CD14-positive monocyte (primary cell): ENCODE data around the gene LOX. TPM values are rescaled to one million over a fixed set of nuclear protein-coding genes. Genes with fewer than 3 reads are reported as not detected.

Experiments
- DNase-seq, 3 donors: peaks; one replicate each; pipeline ENCODE4 v3.0.0-alpha.2; 2011 to 2022
- H2AFZ ChIP-seq: 2 replicates; pipeline ENCODE4 v1.6.0; 2012; ENCODE audit warnings: mild to moderate bottlenecking, low read depth, low read length, inconsistent platforms; ENCODE audit not compliant: insufficient read depth, poor library complexity, severe bottlenecking
- H3K27ac ChIP-seq, 2 donors: 1 replicate in 1 of 2; 2 replicates in 1 of 2; pipeline ENCODE4 v1.5.1; 2012 to 2013; ENCODE audit warnings: low read length in 2 of 2, control low read depth in 1 of 2, inconsistent platforms in 1 of 2, low read depth in 1 of 2, mild to moderate bottlenecking in 1 of 2
- H3K27me3 ChIP-seq, 2 donors: one replicate each; pipeline versions ENCODE4 v1.6.0 to v1.6.1; 2011 to 2013; ENCODE audit warnings: low read length in 2 of 2; ENCODE audit not compliant: control insufficient read depth in 2 of 2, insufficient read depth in 2 of 2
- H3K36me3 ChIP-seq, 2 donors: replicated peaks in 1 of 2; 1 replicate in 1 of 2; 2 replicates in 1 of 2; pipeline versions ENCODE4 v1.5.1 to v1.6.1; 2012 to 2013; ENCODE audit warnings: low read length in 2 of 2, control low read depth in 1 of 2, inconsistent platforms in 1 of 2, mild to moderate bottlenecking in 1 of 2; ENCODE audit not compliant: insufficient read depth in 2 of 2, control insufficient read depth in 1 of 2
- H3K4me1 ChIP-seq, 2 donors: 1 replicate in 1 of 2; 2 replicates in 1 of 2; pipeline versions ENCODE4 v1.5.1 to v1.6.1; 2012 to 2013; ENCODE audit warnings: low read length in 2 of 2, control low read depth in 1 of 2, inconsistent platforms in 1 of 2, mild to moderate bottlenecking in 1 of 2, moderate library complexity in 1 of 2; ENCODE audit not compliant: insufficient read depth in 2 of 2, control insufficient read depth in 1 of 2
- H3K4me2 ChIP-seq: replicated peaks from 2 replicates; pipeline ENCODE3; 2012; ENCODE audit warnings: low read length, moderate library complexity, mild to moderate bottlenecking; ENCODE audit not compliant: poor library complexity, severe bottlenecking; ENCODE audit errors: extremely low read depth
- H3K4me3 ChIP-seq, 3 experiments: fragments of 200-600 bp in 1 of 3; sonication (generic) in 1 of 3; replicated peaks in 1 of 3; 1 replicate in 2 of 3; 2 replicates in 1 of 3; pipeline ENCODE4 v1.5.1; 2011 to 2013; ENCODE audit warnings: low read length in 3 of 3, mild to moderate bottlenecking in 3 of 3, control low read depth in 2 of 3, low read depth in 2 of 3, inconsistent platforms in 1 of 3, moderate library complexity in 1 of 3
- H3K79me2 ChIP-seq: 2 replicates; pipeline ENCODE4 v1.6.0; 2012; ENCODE audit warnings: mild to moderate bottlenecking, control low read depth, inconsistent platforms, low read length, moderate library complexity; ENCODE audit not compliant: insufficient read depth
- H3K9ac ChIP-seq: 2 replicates; pipeline ENCODE4 v1.6.0; 2017; ENCODE audit warnings: low read length, mild to moderate bottlenecking; ENCODE audit not compliant: insufficient read depth, poor library complexity, severe bottlenecking
- H3K9me3 ChIP-seq, 2 donors: replicated peaks in 1 of 2; 1 replicate in 1 of 2; 2 replicates in 1 of 2; pipeline versions ENCODE4 v1.5.1 to v1.6.1; 2012 to 2013; ENCODE audit warnings: low read length in 2 of 2, control low read depth in 1 of 2; ENCODE audit not compliant: control insufficient read depth in 1 of 2, insufficient read depth in 1 of 2
- H4K20me1 ChIP-seq: 2 replicates; pipeline ENCODE4 v1.6.0; 2012; ENCODE audit warnings: mild to moderate bottlenecking, low read length, control low read depth, moderate library complexity; ENCODE audit not compliant: insufficient read depth
- H3K27ac Mint-ChIP-seq, 7 donors: one replicate each; pipeline ENCODE4 v1.8.0; 2020; ENCODE audit warnings: mild to moderate bottlenecking in 7 of 7, mixed read lengths in 7 of 7, moderate library complexity in 6 of 7, inconsistent platforms in 2 of 7
- H3K27me3 Mint-ChIP-seq, 3 donors: one replicate each; pipeline ENCODE4 v1.8.0; 2021 to 2022; ENCODE audit warnings: low read depth in 3 of 3, mild to moderate bottlenecking in 3 of 3, mixed read lengths in 3 of 3, moderate library complexity in 3 of 3, inconsistent platforms in 1 of 3
- H3K36me3 Mint-ChIP-seq, 2 donors: one replicate each; pipeline ENCODE4 v1.8.0; 2020; ENCODE audit warnings: mixed read lengths in 2 of 2, inconsistent platforms in 1 of 2, mild to moderate bottlenecking in 1 of 2
- H3K4me1 Mint-ChIP-seq: one replicate; pipeline ENCODE4 v1.8.0; 2020; ENCODE audit warnings: mild to moderate bottlenecking, mixed read lengths
- H3K4me3 Mint-ChIP-seq, 2 donors: one replicate each; pipeline ENCODE4 v1.8.0; 2020; ENCODE audit warnings: mild to moderate bottlenecking in 2 of 2, mixed read lengths in 2 of 2, moderate library complexity in 1 of 2
- H3K9me3 Mint-ChIP-seq, 7 donors: one replicate each; pipeline ENCODE4 v1.8.0; 2020 to 2022; ENCODE audit warnings: mixed read lengths in 7 of 7, mild to moderate bottlenecking in 6 of 7, moderate library complexity in 6 of 7, inconsistent platforms in 2 of 7
- WGBS: methylation state at CpG from one replicate; pipeline ENCODE4 v1.1.5; 2013; ENCODE audit warnings: missing lambda C conversion rate; ENCODE audit not compliant: insufficient coverage; 5-methylcytosine and 5-hydroxymethylcytosine counted together
- intact Hi-C, 2 donors: fragments of 100-400 bp; cut with micrococcal nuclease; formaldehyde crosslinking; loops; one replicate each; pipeline versions ENCODE4 v1.15.0 to v1.15.1; 2023
- polyA plus RNA-seq, 3 donors: library from polyadenylated mRNA; depleted of rRNA in 1 of 3; unstranded in 2 of 3; stranded (reverse) in 1 of 3; fragments of 300-500 nt in 2 of 3; fragments of >200 nt in 1 of 3; fragmentation: Illumina TruSeq in 2 of 3; gene quantifications; 1 replicate in 2 of 3; 2 replicates in 1 of 3; pipeline ENCODE4 v1.2.3, GENCODE V29; 2012 to 2021
- TF ChIP-seq, protein P1 (sequence below): fragments of 200-600 bp; IDR thresholded peaks from one replicate; pipeline ENCODE4 v1.8.0; 2022; ENCODE audit warnings: antibody characterized with exemption, mild to moderate bottlenecking

LOX gene
- polyA plus RNA-seq, 3 donors: not detected

DNA sequence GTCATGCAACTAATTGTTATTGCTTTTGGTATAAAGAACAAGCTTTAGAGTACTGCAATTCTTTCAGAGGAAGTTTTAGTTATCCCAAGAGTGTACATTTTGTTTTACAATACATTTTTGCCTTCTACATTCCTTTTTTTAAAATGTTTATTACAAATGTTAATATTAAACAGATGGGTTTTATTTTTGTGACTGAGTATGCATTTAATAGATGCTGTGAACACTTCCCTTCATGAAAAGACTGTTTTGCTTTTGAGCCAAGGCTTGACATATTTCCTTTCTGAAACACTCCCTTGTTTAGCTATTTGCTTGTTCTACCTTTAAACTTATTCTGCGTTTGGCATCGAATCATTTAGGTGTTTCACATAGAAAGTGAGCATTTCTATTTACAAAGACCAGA lies 36.4 kb upstream of the LOX start:
- Histone ChIP-seq H3K79me2 (no peaks in the 10 kb centered on the region), H3K4me1 (no peaks in the 10 kb centered on the region), H3K9ac (no peak overlapping the region), H3K36me3 (no peaks in the 10 kb centered on the region), H3K27me3 (no peaks in the 10 kb centered on the region), H3K4me3 (no peak overlapping the region), H3K4me2 (no peak overlapping the region), H2AFZ (no peak overlapping the region), H3K27ac (no peak overlapping the region), H3K9me3 (no peaks in the 10 kb centered on the region), H4K20me1 (no peaks in the 10 kb centered on the region)
- H3K36me3 Mint-ChIP-seq: no peaks in the 10 kb centered on the region
- no CpG with 5 or more reads among the region's 2 CpGs for WGBS
- no peak overlapping the region for H3K27ac Mint-ChIP-seq
- TF ChIP-seq, protein P1, sequence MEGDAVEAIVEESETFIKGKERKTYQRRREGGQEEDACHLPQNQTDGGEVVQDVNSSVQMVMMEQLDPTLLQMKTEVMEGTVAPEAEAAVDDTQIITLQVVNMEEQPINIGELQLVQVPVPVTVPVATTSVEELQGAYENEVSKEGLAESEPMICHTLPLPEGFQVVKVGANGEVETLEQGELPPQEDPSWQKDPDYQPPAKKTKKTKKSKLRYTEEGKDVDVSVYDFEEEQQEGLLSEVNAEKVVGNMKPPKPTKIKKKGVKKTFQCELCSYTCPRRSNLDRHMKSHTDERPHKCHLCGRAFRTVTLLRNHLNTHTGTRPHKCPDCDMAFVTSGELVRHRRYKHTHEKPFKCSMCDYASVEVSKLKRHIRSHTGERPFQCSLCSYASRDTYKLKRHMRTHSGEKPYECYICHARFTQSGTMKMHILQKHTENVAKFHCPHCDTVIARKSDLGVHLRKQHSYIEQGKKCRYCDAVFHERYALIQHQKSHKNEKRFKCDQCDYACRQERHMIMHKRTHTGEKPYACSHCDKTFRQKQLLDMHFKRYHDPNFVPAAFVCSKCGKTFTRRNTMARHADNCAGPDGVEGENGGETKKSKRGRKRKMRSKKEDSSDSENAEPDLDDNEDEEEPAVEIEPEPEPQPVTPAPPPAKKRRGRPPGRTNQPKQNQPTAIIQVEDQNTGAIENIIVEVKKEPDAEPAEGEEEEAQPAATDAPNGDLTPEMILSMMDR: no peak
- no peak overlapping the region for H3K4me3 Mint-ChIP-seq
- H3K27me3 Mint-ChIP-seq: peaks cover 0 to 2% (median 0%) of the 10 kb centered on the region in 3 donors
- no peak for DNase-seq
- intact Hi-C loops: no loop called here
- no peaks in the 10 kb centered on the region for H3K4me1 Mint-ChIP-seq
- peaks cover 0 to 3% (median 0%) of the 10 kb centered on the region in 7 donors for H3K9me3 Mint-ChIP-seq

DNA sequence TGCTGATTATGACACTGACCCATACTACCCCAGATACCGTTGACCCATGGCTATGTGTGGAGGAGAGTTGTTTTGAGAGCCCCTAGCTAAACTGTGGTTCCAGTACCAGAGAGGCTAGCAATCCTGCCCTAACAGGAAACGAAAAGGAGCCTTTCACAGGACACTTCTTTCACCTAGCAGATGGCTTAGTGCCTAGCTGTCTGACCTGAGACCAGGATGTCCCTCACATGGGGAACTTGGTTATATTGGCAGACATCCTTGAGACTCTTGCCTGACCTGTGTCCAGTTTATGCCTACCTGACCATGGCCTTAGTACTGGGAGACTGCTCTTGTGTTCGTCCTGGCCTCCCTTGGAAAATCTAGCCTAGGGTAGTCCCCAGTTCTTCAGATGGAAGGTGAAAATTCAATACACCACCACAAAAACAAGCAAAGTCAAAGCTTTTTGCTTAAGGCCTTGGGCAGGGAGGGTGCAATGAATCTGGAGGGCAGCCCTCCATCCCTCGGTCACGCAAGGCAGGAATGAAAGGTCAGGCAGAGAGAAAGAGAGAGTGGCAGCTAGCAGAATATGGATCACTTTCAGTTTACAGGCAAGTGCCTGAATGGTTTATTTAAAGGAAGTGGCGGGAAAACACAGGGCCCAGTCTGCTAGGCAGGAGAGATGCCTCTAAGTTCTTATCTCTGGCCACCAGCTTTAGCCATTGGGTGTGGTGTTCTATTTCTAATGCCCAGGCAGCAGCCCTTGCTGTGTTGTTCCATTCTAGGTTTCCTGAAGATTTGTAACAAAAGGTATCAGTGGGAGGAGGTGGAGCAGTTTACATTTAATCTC lies 34.9 kb upstream of the LOX start:
- TF ChIP-seq, protein P1: no peak
- Histone ChIP-seq H2AFZ (no peak overlapping the region), H3K4me1 (no peaks in the 10 kb centered on the region), H3K9me3 (no peaks in the 10 kb centered on the region), H3K27me3 (no peaks in the 10 kb centered on the region), H3K36me3 (no peaks in the 10 kb centered on the region), H3K4me2 (no peak overlapping the region), H3K9ac (no peak overlapping the region), H3K79me2 (no peaks in the 10 kb centered on the region), H4K20me1 (no peaks in the 10 kb centered on the region), H3K27ac (no peak overlapping the region), H3K4me3 (no peak overlapping the region)
- no peak for DNase-seq
- peak overlapping the region in 1 of 7 donors; percentile 50 for H3K27ac Mint-ChIP-seq
- no peaks in the 10 kb centered on the region for H3K4me1 Mint-ChIP-seq
- peaks cover 0 to 3% (median 0%) of the 10 kb centered on the region in 7 donors for H3K9me3 Mint-ChIP-seq
- no peaks in the 10 kb centered on the region for H3K36me3 Mint-ChIP-seq
- 56% methylated on average over 3 of the region's 6 CpGs for WGBS
- intact Hi-C loops: no loop called here
- no peak overlapping the region for H3K4me3 Mint-ChIP-seq
- H3K27me3 Mint-ChIP-seq: peaks cover 0 to 2% (median 2%) of the 10 kb centered on the region in 3 donors
